Kidney epithelial cell (primary cell): ENCODE results near the gene ADD3. TPM values are rescaled to one million over a fixed set of nuclear protein-coding genes. Genes with fewer than 3 reads are reported as not detected.
A peak's percentile ranks its signal among the peaks of the same experiment; 100 is the strongest.

Source experiments
- DNase-seq: peaks from one replicate; pipeline ENCODE4 v3.0.0-alpha.2; 2010; ENCODE audit warnings: low read depth
- H3K27me3 ChIP-seq: 2 replicates; pipeline ENCODE4 v1.6.0; 2011; ENCODE audit warnings: low read length; ENCODE audit not compliant: control insufficient read depth, insufficient read depth
- H3K36me3 ChIP-seq: 2 replicates; pipeline ENCODE4 v1.5.1; 2011; ENCODE audit warnings: low read length; ENCODE audit not compliant: control insufficient read depth, insufficient read depth
- H3K4me3 ChIP-seq: 2 replicates; pipeline ENCODE4 v1.5.1; 2011; ENCODE audit warnings: low read depth, mild to moderate bottlenecking, control low read depth, low read length
- total RNA-seq: library from RNA; depleted of rRNA; stranded (reverse); fragments of >200 nt; gene quantifications from 2 replicates; pipeline ENCODE4 v1.2.3, GENCODE V29; 2015
- TF ChIP-seq, protein P1 (sequence below): IDR thresholded peaks from 2 replicates; pipeline ENCODE4 v1.5.1; 2011; ENCODE audit warnings: mild to moderate bottlenecking, moderate library complexity, low read length, control low read depth, inconsistent platforms; ENCODE audit not compliant: insufficient read depth, poor library complexity, severe bottlenecking

The ADD3 gene
- total RNA-seq, 1 donor from 2014 or later = 25.6 TPM

GRCh38 chr10:110002801-110003523, 4.8 kb upstream of the ADD3 start:
- H3K4me3 ChIP-seq = no peak overlapping the region
- no peaks in the 10 kb centered on the region for H3K27me3 ChIP-seq
- DNase-seq = no peak
- TF ChIP-seq, protein P1, sequence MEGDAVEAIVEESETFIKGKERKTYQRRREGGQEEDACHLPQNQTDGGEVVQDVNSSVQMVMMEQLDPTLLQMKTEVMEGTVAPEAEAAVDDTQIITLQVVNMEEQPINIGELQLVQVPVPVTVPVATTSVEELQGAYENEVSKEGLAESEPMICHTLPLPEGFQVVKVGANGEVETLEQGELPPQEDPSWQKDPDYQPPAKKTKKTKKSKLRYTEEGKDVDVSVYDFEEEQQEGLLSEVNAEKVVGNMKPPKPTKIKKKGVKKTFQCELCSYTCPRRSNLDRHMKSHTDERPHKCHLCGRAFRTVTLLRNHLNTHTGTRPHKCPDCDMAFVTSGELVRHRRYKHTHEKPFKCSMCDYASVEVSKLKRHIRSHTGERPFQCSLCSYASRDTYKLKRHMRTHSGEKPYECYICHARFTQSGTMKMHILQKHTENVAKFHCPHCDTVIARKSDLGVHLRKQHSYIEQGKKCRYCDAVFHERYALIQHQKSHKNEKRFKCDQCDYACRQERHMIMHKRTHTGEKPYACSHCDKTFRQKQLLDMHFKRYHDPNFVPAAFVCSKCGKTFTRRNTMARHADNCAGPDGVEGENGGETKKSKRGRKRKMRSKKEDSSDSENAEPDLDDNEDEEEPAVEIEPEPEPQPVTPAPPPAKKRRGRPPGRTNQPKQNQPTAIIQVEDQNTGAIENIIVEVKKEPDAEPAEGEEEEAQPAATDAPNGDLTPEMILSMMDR = no peak
- H3K36me3 ChIP-seq = no peaks in the 10 kb centered on the region

- Histone ChIP-seq H3K27me3 (no peaks in the 10 kb centered on the region), H3K4me3 (no peak overlapping the region), H3K36me3 (no peaks in the 10 kb centered on the region)
- TF ChIP-seq, protein P1 = no peak
- DNase-seq = no peak
Measured at GRCh38 chr10:110003524-110003885, 4.3 kb upstream of the ADD3 start.

DNA sequence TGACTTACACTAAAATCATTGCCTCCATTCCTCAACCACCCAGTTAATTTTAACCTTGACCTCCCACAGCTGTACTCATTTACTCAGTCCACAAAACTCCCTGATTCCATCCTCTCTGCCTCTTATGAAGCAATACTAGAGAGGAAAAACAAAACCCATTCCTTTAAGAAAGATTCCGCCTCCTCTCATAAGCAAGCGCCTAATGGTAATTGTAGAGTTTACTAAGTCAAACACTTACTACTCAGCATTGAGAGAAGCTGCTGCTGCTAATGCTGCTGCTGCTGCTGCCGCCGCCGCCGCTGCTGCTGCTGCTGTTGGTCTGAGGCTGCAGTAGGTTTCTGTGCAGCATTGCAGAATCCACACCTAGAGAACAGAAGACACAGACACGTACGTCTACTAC, 2.1 kb upstream of the ADD3 start:
- peak; percentile 47 for DNase-seq
- no peaks in the 10 kb centered on the region for H3K36me3 ChIP-seq
- TF ChIP-seq, protein P1 = no peak
- H3K27me3 ChIP-seq = no peaks in the 10 kb centered on the region
- peak overlapping the region; percentile 58 for H3K4me3 ChIP-seq

DNA sequence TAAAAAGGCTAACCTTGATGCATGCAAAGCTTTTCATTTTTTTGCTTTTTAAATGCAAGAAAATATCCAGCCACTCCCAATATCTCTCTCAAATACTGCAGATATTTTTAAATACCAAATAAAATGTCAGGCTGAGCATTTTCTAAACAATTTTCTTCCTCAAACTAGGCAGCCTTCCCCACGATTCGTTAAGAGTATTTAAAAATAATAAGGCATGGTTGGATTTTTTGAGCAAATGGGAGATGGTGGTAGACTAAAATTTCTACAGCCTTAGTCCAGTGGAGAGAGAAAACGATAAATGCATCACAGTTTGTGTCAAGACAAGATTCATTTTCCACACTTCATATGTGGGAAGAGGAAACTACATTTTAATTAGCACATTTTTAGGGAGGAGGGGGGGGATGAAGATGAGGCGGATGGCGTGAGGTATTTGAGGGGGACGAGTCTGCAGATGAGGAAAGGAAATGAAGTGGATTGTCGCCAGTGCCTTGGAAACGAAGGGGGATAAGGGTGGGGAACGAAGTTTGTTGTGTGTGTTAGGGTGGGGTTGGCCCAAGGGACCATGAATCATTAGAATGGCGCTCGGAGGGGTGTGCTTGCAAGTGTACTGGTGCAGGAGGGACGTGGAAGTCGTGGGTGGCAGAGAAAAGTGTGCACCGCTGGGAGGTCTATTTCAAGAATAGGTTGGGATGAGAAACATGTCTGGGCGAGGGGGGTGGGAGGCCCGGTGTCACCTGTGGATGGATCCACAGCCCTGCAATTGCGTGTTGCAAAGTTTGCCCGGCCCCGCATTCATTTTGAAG, 1.2 kb upstream of the ADD3 start:
- TF ChIP-seq, protein P1 = no peak
- H3K36me3 ChIP-seq = no peaks in the 10 kb centered on the region
- H3K4me3 ChIP-seq = peak overlapping the region; percentile 58
- H3K27me3 ChIP-seq = no peaks in the 10 kb centered on the region
- DNase-seq = peak; percentile 38

DNA sequence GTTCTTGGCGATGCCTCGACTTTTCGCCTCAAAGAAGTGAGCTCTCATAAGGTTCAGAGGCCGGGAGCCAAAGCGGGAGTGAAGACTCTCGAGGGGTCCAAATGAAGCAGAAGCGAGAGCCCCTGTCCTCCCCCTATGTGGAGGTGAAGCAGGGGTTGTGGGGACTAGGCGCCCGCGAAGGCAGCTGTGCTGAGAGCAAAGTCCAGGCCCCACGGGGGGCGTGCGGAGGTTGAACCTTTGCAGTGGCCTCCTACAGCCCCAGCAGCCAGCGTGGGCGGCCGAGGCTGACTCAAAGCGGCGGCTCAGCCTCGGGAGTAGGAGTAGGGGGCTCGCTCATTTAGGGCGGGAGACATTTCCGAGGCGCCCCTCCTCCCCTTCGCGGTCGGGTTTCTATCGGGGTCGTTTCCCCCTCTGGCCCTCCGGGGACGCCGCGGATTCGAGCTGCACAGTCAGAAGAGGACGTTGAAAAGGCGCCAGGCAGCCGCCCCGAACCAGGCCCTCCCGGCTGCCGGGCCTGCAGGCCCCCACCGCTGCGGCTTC, 553 bp upstream of the ADD3 start:
- Histone ChIP-seq H3K36me3 (no peaks in the 10 kb centered on the region), H3K4me3 (peak overlapping the region; percentile 58), H3K27me3 (no peaks in the 10 kb centered on the region)
- DNase-seq = no peak
- TF ChIP-seq, protein P1 = no peak
